HEK293 (cell line): Measurements from ENCODE around the gene FNDC8.

Experiments
- HOXD13 ChIP-seq: sonication (generic); formaldehyde crosslinking; IDR thresholded peaks from 2 replicates; pipeline ENCODE4 v1.8.0; 2022; ENCODE audit warnings: missing genetic modification reagents, borderline replicate concordance
- RBAK ChIP-seq: fragments of 450-650 bp; formaldehyde crosslinking; IDR thresholded peaks from 2 replicates; pipeline ENCODE4 v1.5.1; 2016; ENCODE audit warnings: missing biosample characterization, missing genetic modification characterization
- ZBTB7A ChIP-seq: fragments of 450-650 bp; formaldehyde crosslinking; IDR thresholded peaks from 2 replicates; pipeline ENCODE4 v1.5.1; 2016; ENCODE audit warnings: low read depth, missing biosample characterization, missing genetic modification characterization
- ZNF416 ChIP-seq: fragments of 450-650 bp; formaldehyde crosslinking; IDR thresholded peaks from 2 replicates; pipeline ENCODE4 v1.5.1; 2016; ENCODE audit warnings: missing biosample characterization, missing genetic modification characterization
- ZNF549 ChIP-seq: fragments of 450-650 bp; IDR thresholded peaks from 2 replicates; pipeline ENCODE4 v1.5.1; 2018; ENCODE audit warnings: missing biosample characterization, missing genetic modification characterization, mild to moderate bottlenecking, inconsistent platforms, moderate library complexity
- ZNF621 ChIP-seq: fragments of 450-650 bp; formaldehyde crosslinking; IDR thresholded peaks from 2 replicates; pipeline ENCODE4 v1.5.1; 2017; ENCODE audit warnings: missing biosample characterization, missing genetic modification characterization
- ZNF677 ChIP-seq: fragments of 450-650 bp; IDR thresholded peaks from 2 replicates; pipeline ENCODE4 v1.5.0; 2018; ENCODE audit warnings: missing biosample characterization, mild to moderate bottlenecking, missing genetic modification characterization, moderate library complexity
- ZNF792 ChIP-seq: fragments of 450-650 bp; formaldehyde crosslinking; IDR thresholded peaks from 2 replicates; pipeline ENCODE4 v1.5.1; 2016; ENCODE audit warnings: missing biosample characterization, missing genetic modification characterization
- ZSCAN16 ChIP-seq: fragments of 450-650 bp; formaldehyde crosslinking; IDR thresholded peaks from 2 replicates; pipeline ENCODE4 v1.5.1; 2016; ENCODE audit warnings: missing biosample characterization, missing genetic modification characterization
- TF ChIP-seq, protein P1 (sequence below): fragments of 450-650 bp; formaldehyde crosslinking; IDR thresholded peaks from 2 replicates; pipeline ENCODE4 v1.5.1; 2016; ENCODE audit warnings: missing biosample characterization, missing genetic modification characterization
- TF ChIP-seq, protein P2 (sequence below): fragments of 450-650 bp; IDR thresholded peaks from 2 replicates; pipeline ENCODE4 v1.5.1; 2018; ENCODE audit warnings: missing biosample characterization, missing genetic modification characterization
- TF ChIP-seq, protein P3 (sequence below): fragments of 450-650 bp; formaldehyde crosslinking; IDR thresholded peaks from 2 replicates; pipeline ENCODE4 v1.5.1; 2017; ENCODE audit warnings: missing biosample characterization, missing genetic modification characterization
- TF ChIP-seq, protein P4 (sequence below): fragments of 450-650 bp; formaldehyde crosslinking; IDR thresholded peaks from 2 replicates; pipeline ENCODE4 v1.5.1; 2016; ENCODE audit warnings: missing biosample characterization, missing genetic modification characterization
- TF ChIP-seq, protein P5 (sequence below): fragments of 450-650 bp; formaldehyde crosslinking; IDR thresholded peaks from 2 replicates; pipeline ENCODE4 v1.5.1; 2016; ENCODE audit warnings: missing biosample characterization, missing genetic modification characterization

DNA sequence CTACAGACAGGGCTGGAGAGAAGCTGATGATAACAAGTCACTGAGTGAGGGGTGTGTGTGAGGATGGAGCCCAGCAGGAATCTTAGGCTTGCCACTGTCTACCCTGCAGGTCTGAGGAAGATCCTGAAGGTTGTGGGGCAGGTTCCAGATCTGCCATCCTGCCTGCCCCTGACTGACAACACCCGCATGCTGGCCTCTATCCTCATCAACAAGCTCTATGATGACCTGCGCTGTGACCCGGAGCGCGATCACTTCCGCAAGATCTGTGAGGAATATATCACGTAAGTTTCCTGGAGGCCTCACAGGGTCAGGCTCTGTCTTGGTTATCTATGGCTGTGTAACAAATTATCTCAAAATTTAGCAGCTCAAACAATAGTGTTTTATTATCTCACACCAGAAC lies 42.5 kb downstream of the FNDC8 start:
- TF ChIP-seq, protein P1, sequence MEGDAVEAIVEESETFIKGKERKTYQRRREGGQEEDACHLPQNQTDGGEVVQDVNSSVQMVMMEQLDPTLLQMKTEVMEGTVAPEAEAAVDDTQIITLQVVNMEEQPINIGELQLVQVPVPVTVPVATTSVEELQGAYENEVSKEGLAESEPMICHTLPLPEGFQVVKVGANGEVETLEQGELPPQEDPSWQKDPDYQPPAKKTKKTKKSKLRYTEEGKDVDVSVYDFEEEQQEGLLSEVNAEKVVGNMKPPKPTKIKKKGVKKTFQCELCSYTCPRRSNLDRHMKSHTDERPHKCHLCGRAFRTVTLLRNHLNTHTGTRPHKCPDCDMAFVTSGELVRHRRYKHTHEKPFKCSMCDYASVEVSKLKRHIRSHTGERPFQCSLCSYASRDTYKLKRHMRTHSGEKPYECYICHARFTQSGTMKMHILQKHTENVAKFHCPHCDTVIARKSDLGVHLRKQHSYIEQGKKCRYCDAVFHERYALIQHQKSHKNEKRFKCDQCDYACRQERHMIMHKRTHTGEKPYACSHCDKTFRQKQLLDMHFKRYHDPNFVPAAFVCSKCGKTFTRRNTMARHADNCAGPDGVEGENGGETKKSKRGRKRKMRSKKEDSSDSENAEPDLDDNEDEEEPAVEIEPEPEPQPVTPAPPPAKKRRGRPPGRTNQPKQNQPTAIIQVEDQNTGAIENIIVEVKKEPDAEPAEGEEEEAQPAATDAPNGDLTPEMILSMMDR (tag by site-specific recombination): no peak
- TF ChIP-seq, protein P2, sequence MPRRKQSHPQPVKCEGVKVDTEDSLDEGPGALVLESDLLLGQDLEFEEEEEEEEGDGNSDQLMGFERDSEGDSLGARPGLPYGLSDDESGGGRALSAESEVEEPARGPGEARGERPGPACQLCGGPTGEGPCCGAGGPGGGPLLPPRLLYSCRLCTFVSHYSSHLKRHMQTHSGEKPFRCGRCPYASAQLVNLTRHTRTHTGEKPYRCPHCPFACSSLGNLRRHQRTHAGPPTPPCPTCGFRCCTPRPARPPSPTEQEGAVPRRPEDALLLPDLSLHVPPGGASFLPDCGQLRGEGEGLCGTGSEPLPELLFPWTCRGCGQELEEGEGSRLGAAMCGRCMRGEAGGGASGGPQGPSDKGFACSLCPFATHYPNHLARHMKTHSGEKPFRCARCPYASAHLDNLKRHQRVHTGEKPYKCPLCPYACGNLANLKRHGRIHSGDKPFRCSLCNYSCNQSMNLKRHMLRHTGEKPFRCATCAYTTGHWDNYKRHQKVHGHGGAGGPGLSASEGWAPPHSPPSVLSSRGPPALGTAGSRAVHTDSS (tag by site-specific recombination): no peak
- TF ChIP-seq RBAK (tag by site-specific recombination) (no peak), ZBTB7A (tag by site-specific recombination) (no peak), ZSCAN16 (tag by site-specific recombination) (no peak), ZNF549 (tag by site-specific recombination) (no peak), HOXD13 (CRISPR knock-in tag) (no peak), ZNF792 (tag by site-specific recombination) (no peak), ZNF621 (tag by site-specific recombination) (no peak), ZNF416 (tag by site-specific recombination) (no peak), ZNF677 (tag by site-specific recombination) (no peak)
- TF ChIP-seq, protein P3, sequence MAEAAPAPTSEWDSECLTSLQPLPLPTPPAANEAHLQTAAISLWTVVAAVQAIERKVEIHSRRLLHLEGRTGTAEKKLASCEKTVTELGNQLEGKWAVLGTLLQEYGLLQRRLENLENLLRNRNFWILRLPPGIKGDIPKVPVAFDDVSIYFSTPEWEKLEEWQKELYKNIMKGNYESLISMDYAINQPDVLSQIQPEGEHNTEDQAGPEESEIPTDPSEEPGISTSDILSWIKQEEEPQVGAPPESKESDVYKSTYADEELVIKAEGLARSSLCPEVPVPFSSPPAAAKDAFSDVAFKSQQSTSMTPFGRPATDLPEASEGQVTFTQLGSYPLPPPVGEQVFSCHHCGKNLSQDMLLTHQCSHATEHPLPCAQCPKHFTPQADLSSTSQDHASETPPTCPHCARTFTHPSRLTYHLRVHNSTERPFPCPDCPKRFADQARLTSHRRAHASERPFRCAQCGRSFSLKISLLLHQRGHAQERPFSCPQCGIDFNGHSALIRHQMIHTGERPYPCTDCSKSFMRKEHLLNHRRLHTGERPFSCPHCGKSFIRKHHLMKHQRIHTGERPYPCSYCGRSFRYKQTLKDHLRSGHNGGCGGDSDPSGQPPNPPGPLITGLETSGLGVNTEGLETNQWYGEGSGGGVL (tag by site-specific recombination): no peak
- TF ChIP-seq, protein P4, sequence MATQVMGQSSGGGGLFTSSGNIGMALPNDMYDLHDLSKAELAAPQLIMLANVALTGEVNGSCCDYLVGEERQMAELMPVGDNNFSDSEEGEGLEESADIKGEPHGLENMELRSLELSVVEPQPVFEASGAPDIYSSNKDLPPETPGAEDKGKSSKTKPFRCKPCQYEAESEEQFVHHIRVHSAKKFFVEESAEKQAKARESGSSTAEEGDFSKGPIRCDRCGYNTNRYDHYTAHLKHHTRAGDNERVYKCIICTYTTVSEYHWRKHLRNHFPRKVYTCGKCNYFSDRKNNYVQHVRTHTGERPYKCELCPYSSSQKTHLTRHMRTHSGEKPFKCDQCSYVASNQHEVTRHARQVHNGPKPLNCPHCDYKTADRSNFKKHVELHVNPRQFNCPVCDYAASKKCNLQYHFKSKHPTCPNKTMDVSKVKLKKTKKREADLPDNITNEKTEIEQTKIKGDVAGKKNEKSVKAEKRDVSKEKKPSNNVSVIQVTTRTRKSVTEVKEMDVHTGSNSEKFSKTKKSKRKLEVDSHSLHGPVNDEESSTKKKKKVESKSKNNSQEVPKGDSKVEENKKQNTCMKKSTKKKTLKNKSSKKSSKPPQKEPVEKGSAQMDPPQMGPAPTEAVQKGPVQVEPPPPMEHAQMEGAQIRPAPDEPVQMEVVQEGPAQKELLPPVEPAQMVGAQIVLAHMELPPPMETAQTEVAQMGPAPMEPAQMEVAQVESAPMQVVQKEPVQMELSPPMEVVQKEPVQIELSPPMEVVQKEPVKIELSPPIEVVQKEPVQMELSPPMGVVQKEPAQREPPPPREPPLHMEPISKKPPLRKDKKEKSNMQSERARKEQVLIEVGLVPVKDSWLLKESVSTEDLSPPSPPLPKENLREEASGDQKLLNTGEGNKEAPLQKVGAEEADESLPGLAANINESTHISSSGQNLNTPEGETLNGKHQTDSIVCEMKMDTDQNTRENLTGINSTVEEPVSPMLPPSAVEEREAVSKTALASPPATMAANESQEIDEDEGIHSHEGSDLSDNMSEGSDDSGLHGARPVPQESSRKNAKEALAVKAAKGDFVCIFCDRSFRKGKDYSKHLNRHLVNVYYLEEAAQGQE (tag by site-specific recombination): no peak
- TF ChIP-seq, protein P5, sequence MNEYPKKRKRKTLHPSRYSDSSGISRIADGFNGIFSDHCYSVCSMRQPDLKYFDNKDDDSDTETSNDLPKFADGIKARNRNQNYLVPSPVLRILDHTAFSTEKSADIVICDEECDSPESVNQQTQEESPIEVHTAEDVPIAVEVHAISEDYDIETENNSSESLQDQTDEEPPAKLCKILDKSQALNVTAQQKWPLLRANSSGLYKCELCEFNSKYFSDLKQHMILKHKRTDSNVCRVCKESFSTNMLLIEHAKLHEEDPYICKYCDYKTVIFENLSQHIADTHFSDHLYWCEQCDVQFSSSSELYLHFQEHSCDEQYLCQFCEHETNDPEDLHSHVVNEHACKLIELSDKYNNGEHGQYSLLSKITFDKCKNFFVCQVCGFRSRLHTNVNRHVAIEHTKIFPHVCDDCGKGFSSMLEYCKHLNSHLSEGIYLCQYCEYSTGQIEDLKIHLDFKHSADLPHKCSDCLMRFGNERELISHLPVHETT (tag by site-specific recombination): no peak
